ENCODE results near the gene DDX39A.
"Not testable (repeated sequence)": the region's sequence is repeated elsewhere in the genome, so short reads cannot be mapped to it uniquely, and the experiment has no call there.

DDX39A gene

GRCh38 chr19:14375582-14376291 lies 43.4 kb downstream of the DDX39A start:
- Mint-ChIP-seq H3K4me1 (peaks cover 45% of the 10 kb centered on the region), H3K27me3 (ENCODE audit: low read depth, poor library complexity) (no peaks in the 10 kb centered on the region)

DNA sequence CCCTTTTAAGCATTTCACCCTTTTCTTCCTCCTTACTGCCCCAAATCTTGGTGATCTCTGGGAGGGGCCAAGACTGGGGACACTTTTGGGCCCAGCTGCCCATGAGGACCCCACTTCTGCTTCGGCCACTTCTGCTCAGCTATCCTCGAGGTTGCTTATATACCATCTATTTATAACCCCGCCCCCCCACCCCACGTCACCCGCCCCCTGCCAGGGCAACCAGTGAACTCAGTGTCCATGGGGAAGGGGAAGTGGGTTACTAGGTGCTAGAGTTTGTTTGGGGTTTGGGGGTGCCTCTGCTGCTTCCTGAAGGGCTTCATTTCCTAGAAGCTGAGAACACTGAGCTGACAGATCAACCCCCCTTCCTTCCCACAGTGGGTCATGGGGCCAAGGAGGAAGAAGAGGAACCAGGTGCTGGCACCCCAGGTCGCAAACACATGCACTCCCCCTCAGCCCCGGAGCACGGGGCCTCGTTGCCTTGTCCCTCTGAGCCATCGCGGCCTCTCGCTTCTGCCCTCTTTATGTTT lies 44.0 kb downstream of the DDX39A start:
- peaks cover 50% of the 10 kb centered on the region for H3K4me1 Mint-ChIP-seq
- DNase-seq, result no peak
- no peaks in the 10 kb centered on the region for H3K9me3 Mint-ChIP-seq
- no peaks in the 10 kb centered on the region for H3K27me3 Mint-ChIP-seq (ENCODE audit: low read depth, poor library complexity)
- no peak overlapping the region for H3K4me3 Mint-ChIP-seq
- no peak overlapping the region for H3K27ac Mint-ChIP-seq
- no peaks in the 10 kb centered on the region for H3K36me3 Mint-ChIP-seq (ENCODE audit: low read depth)
- TF ChIP-seq, protein P1, sequence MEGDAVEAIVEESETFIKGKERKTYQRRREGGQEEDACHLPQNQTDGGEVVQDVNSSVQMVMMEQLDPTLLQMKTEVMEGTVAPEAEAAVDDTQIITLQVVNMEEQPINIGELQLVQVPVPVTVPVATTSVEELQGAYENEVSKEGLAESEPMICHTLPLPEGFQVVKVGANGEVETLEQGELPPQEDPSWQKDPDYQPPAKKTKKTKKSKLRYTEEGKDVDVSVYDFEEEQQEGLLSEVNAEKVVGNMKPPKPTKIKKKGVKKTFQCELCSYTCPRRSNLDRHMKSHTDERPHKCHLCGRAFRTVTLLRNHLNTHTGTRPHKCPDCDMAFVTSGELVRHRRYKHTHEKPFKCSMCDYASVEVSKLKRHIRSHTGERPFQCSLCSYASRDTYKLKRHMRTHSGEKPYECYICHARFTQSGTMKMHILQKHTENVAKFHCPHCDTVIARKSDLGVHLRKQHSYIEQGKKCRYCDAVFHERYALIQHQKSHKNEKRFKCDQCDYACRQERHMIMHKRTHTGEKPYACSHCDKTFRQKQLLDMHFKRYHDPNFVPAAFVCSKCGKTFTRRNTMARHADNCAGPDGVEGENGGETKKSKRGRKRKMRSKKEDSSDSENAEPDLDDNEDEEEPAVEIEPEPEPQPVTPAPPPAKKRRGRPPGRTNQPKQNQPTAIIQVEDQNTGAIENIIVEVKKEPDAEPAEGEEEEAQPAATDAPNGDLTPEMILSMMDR (IDR thresholded peaks at IDR 0.05), result no peak

More at GRCh38 chr19:14375582-14376291, 43.4 kb downstream of the DDX39A start:
- no peak for DNase-seq
- TF ChIP-seq, protein P1 (IDR thresholded peaks at IDR 0.05), result no peak
- Mint-ChIP-seq H3K9me3 (no peaks in the 10 kb centered on the region), H3K4me3 (no peak overlapping the region), H3K36me3 (ENCODE audit: low read depth) (no peaks in the 10 kb centered on the region), H3K27ac (no peak overlapping the region)

- peaks cover 54% of the 10 kb centered on the region for H3K4me1 Mint-ChIP-seq
- not testable (repeated sequence) for H3K27me3 Mint-ChIP-seq (ENCODE audit: low read depth, poor library complexity); H3K27ac Mint-ChIP-seq; DNase-seq; H3K36me3 Mint-ChIP-seq (ENCODE audit: low read depth); H3K4me3 Mint-ChIP-seq; H3K9me3 Mint-ChIP-seq
These were observed 44.8 kb downstream of the DDX39A start for GRCh38 chr19:14374313-14374712.

GRCh38 chr19:14372384-14373077 lies 46.6 kb downstream of the DDX39A start:
- DNase-seq; H3K9me3 Mint-ChIP-seq; H3K27me3 Mint-ChIP-seq (ENCODE audit: low read depth, poor library complexity); H3K27ac Mint-ChIP-seq; H3K4me3 Mint-ChIP-seq; H3K36me3 Mint-ChIP-seq (ENCODE audit: low read depth): not testable (repeated sequence)
- H3K4me1 Mint-ChIP-seq, result peaks cover 41% of the 10 kb centered on the region

- H3K36me3 Mint-ChIP-seq (ENCODE audit: low read depth), result no peaks in the 10 kb centered on the region
- DNase-seq, result no peak
- H3K4me3 Mint-ChIP-seq, result no peak overlapping the region
- H3K4me1 Mint-ChIP-seq, result peaks cover 41% of the 10 kb centered on the region
- H3K27ac Mint-ChIP-seq, result no peak overlapping the region
- TF ChIP-seq, protein P1 (IDR thresholded peaks at IDR 0.05), result no peak
- H3K27me3 Mint-ChIP-seq (ENCODE audit: low read depth, poor library complexity), result no peaks in the 10 kb centered on the region
- no peaks in the 10 kb centered on the region for H3K9me3 Mint-ChIP-seq
These were observed 47.8 kb downstream of the DDX39A start for GRCh38 chr19:14371301-14371821.

- Mint-ChIP-seq H3K4me3 (no peak overlapping the region), H3K27me3 (ENCODE audit: low read depth, poor library complexity) (no peaks in the 10 kb centered on the region), H3K36me3 (ENCODE audit: low read depth) (no peaks in the 10 kb centered on the region), H3K4me1 (peaks cover 41% of the 10 kb centered on the region), H3K27ac (no peak overlapping the region), H3K9me3 (no peaks in the 10 kb centered on the region)
- TF ChIP-seq, protein P1 (IDR thresholded peaks at IDR 0.05), result no peak
- DNase-seq, result no peak
These were observed 48.2 kb downstream of the DDX39A start for GRCh38 chr19:14370940-14371280.

Data from nephron progenitor cell (in vitro differentiated cells).